Measurements from ENCODE around the gene BTG4.

Gene BTG4

GRCh38 chr11:111494040-111494439, 18.1 kb downstream of the BTG4 start:
- peaks cover 0 to 23% of the 10 kb centered on the region in 2 donors for H3K27me3 Mint-ChIP-seq
- DNase-seq: no peak
- H3K36me3 Mint-ChIP-seq: no peaks in the 10 kb centered on the region
- no peaks in the 10 kb centered on the region for H3K9me3 Mint-ChIP-seq
- ATAC-seq (replicated peaks): no peak
- H3K4me1 Mint-ChIP-seq: no peaks in the 10 kb centered on the region
- no peak overlapping the region for H3K4me3 Mint-ChIP-seq
- H3K27ac Mint-ChIP-seq: no peak overlapping the region

DNA sequence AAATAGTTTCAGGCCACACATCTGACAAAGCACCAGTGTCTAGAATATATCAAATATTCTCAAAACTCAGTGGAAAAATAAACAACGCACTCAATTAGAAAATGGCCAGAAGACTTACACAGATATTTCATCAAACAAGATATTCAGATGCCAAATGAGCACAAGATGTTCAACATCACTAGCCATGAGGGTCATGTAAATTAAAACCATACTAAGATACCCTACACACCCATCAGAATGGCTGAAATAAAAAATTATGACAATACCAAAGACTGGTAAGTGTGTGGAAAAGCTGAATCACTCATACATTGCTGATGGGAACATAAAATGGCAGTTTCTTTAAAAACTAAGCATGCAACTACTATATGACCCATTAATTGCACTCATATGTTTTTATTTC, 21.7 kb downstream of the BTG4 start:
- DNase-seq (no peak), ATAC-seq (replicated peaks) (no peak)
- Mint-ChIP-seq H3K4me1 (no peaks in the 10 kb centered on the region), H3K27me3 (peaks cover 4 to 39% of the 10 kb centered on the region in 2 donors), H3K9me3 (peaks cover 7% of the 10 kb centered on the region in 2 donors), H3K27ac (no peak overlapping the region), H3K36me3 (peaks cover 0 to 3% of the 10 kb centered on the region in 2 donors), H3K4me3 (no peak overlapping the region)

- Mint-ChIP-seq H3K9me3 (peaks cover 25 to 34% of the 10 kb centered on the region in 2 donors), H3K27me3 (peaks cover 13 to 57% of the 10 kb centered on the region in 2 donors), H3K36me3 (peaks cover 2 to 8% of the 10 kb centered on the region in 2 donors), H3K4me1 (no peaks in the 10 kb centered on the region), H3K4me3 (no peak overlapping the region), H3K27ac (no peak overlapping the region)
- ATAC-seq (replicated peaks) (no peak), DNase-seq (no peak)
These were observed 28.8 kb downstream of the BTG4 start for GRCh38 chr11:111483431-111483830.

- peaks cover 2 to 6% of the 10 kb centered on the region in 2 donors for H3K36me3 Mint-ChIP-seq
- H3K27me3 Mint-ChIP-seq: peaks cover 25 to 50% of the 10 kb centered on the region in 2 donors
- H3K9me3 Mint-ChIP-seq: peaks cover 20 to 27% of the 10 kb centered on the region in 2 donors
- H3K4me1 Mint-ChIP-seq: no peaks in the 10 kb centered on the region
- no peak overlapping the region for H3K27ac Mint-ChIP-seq
- no peak for DNase-seq
- no peak overlapping the region for H3K4me3 Mint-ChIP-seq
- ATAC-seq (replicated peaks): no peak
These were observed 32.5 kb downstream of the BTG4 start for GRCh38 chr11:111479666-111480065.

GRCh38 chr11:111477898-111478297, 34.3 kb downstream of the BTG4 start:
- ATAC-seq (replicated peaks) (no peak), DNase-seq (no peak)
- no peak overlapping the region for H3K4me3 Mint-ChIP-seq
- H3K9me3 Mint-ChIP-seq: peaks cover 7 to 9% of the 10 kb centered on the region in 2 donors
- H3K4me1 Mint-ChIP-seq: no peaks in the 10 kb centered on the region
- H3K36me3 Mint-ChIP-seq: no peaks in the 10 kb centered on the region
- no peak overlapping the region for H3K27ac Mint-ChIP-seq
- H3K27me3 Mint-ChIP-seq: peaks cover 23 to 37% of the 10 kb centered on the region in 2 donors

DNA sequence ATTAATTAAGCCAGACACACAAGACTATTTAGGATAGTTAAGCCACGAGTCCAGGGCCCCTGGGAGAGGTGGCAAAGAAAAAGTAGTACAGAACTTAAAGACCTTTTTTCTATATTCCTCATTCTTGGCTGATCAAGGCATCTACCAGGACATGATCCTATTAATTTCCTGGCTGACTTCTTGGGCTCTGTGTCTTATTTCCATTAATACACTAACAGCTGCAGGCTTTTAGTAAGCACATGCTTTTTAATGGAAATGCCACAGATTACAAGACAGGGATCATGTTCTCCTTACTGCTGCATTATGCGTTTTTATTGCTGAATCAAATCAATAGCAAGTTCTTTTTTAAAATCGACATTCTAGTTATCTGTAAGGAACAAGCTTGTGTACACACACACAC, 35.2 kb downstream of the BTG4 start:
- no peak for DNase-seq
- H3K27ac Mint-ChIP-seq: no peak overlapping the region
- H3K4me1 Mint-ChIP-seq: no peaks in the 10 kb centered on the region
- peaks cover 23 to 37% of the 10 kb centered on the region in 2 donors for H3K27me3 Mint-ChIP-seq
- H3K36me3 Mint-ChIP-seq: no peaks in the 10 kb centered on the region
- no peak for ATAC-seq (replicated peaks)
- peaks cover 4% of the 10 kb centered on the region in 2 donors for H3K9me3 Mint-ChIP-seq
- H3K4me3 Mint-ChIP-seq: no peak overlapping the region

DNA sequence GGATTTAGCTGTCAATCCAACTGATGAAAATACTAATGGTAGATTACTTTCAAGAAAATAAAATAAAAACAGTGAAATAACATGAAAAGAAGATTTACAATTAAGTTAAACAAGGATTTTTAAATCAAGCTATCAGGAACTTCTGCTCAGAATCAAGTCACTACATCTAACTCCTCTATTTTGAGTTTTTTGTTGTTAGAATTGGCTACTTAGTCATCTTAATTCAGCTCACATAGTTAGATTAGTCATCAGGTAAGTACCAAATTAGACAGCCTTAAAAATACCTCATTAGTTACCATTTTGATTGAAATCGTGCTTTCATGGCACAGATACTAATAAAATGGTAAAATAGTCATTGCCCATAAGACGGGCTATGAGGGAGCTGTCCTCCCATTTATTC, 35.8 kb downstream of the BTG4 start:
- Mint-ChIP-seq H3K9me3 (peaks cover 4% of the 10 kb centered on the region in 2 donors), H3K36me3 (no peaks in the 10 kb centered on the region), H3K27ac (no peak overlapping the region), H3K4me3 (no peak overlapping the region), H3K27me3 (peaks cover 23 to 37% of the 10 kb centered on the region in 2 donors), H3K4me1 (no peaks in the 10 kb centered on the region)
- DNase-seq (no peak), ATAC-seq (replicated peaks) (no peak)

GRCh38 chr11:111474432-111474831, 37.8 kb downstream of the BTG4 start:
- no peak for DNase-seq
- ATAC-seq (replicated peaks): no peak
- H3K4me3 Mint-ChIP-seq: no peak overlapping the region
- no peak overlapping the region for H3K27ac Mint-ChIP-seq
- no peaks in the 10 kb centered on the region for H3K36me3 Mint-ChIP-seq
- peaks cover 22 to 23% of the 10 kb centered on the region in 2 donors for H3K27me3 Mint-ChIP-seq
- H3K9me3 Mint-ChIP-seq: peaks cover 0 to 4% of the 10 kb centered on the region in 2 donors
- H3K4me1 Mint-ChIP-seq: no peaks in the 10 kb centered on the region

GRCh38 chr11:111472228-111472627, 40.0 kb downstream of the BTG4 start:
- H3K36me3 Mint-ChIP-seq: no peaks in the 10 kb centered on the region
- H3K9me3 Mint-ChIP-seq: peaks cover 0 to 3% of the 10 kb centered on the region in 2 donors
- ATAC-seq (replicated peaks) (no peak), DNase-seq (no peak)
- peaks cover 6 to 9% of the 10 kb centered on the region in 2 donors for H3K27me3 Mint-ChIP-seq
- no peaks in the 10 kb centered on the region for H3K4me1 Mint-ChIP-seq
- H3K4me3 Mint-ChIP-seq: no peak overlapping the region
- no peak overlapping the region for H3K27ac Mint-ChIP-seq

DNA sequence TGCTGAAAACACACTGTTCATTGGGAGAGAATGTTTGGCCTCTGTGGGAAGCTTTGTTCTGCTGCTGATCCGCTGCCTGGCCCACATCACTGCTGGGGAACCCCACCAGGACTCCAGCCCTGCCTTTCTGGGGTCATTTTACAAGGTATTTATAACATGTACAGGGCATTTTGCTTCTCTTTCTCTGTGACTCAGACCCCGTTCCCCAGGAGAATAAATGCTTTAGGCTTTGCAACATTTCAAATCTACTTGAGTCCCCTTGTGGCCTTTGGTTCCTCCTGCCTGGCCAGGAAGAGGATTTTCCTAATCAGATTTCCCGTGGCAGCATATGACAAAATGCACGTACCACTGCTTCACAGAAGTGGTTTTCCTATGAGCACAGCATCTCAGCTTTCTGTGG, 43.0 kb downstream of the BTG4 start:
- no peak for ATAC-seq (replicated peaks)
- no peak overlapping the region for H3K4me3 Mint-ChIP-seq

GRCh38 chr11:111466615-111467014, 45.6 kb downstream of the BTG4 start:
- no peak for DNase-seq
- Mint-ChIP-seq H3K27me3 (peaks cover 13 to 15% of the 10 kb centered on the region in 2 donors), H3K4me1 (no peaks in the 10 kb centered on the region), H3K9me3 (no peaks in the 10 kb centered on the region), H3K27ac (no peak overlapping the region), H3K36me3 (no peaks in the 10 kb centered on the region), H3K4me3 (no peak overlapping the region)
- ATAC-seq (replicated peaks): no peak

More for the DNA sequence above, 43.0 kb downstream of the BTG4 start:
- no peaks in the 10 kb centered on the region for H3K36me3 Mint-ChIP-seq
- H3K9me3 Mint-ChIP-seq: peaks cover 0 to 1% of the 10 kb centered on the region in 2 donors
- no peaks in the 10 kb centered on the region for H3K4me1 Mint-ChIP-seq
- no peak overlapping the region for H3K27ac Mint-ChIP-seq
- DNase-seq: no peak
- H3K27me3 Mint-ChIP-seq: peaks cover 6 to 11% of the 10 kb centered on the region in 2 donors

DNA sequence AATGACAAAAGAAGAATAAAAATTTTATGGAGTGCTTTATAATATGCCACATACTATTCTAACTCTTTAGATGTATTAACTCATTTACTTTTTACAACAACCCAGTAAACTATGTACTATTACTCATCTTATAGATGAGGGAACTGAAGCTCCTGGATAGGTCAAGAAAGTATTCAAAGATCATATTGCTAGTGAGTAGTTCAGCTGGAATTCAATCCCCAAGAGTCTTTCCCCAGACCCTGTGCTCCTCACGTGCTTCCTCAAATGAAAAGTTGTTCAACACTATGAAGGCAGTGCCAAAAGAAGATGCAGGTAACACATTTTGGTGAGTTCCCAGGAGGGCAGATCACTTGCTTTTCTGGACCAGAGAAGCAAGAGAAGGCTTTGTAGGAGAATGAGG, 46.8 kb downstream of the BTG4 start:
- ATAC-seq (replicated peaks) (no peak), DNase-seq (no peak)
- Mint-ChIP-seq H3K4me3 (no peak overlapping the region), H3K9me3 (no peaks in the 10 kb centered on the region), H3K36me3 (no peaks in the 10 kb centered on the region), H3K4me1 (no peaks in the 10 kb centered on the region), H3K27ac (no peak overlapping the region), H3K27me3 (peaks cover 21 to 24% of the 10 kb centered on the region in 2 donors)

- Mint-ChIP-seq H3K9me3 (no peaks in the 10 kb centered on the region), H3K4me3 (no peak overlapping the region), H3K36me3 (no peaks in the 10 kb centered on the region), H3K27me3 (peaks cover 36 to 44% of the 10 kb centered on the region in 2 donors), H3K4me1 (no peaks in the 10 kb centered on the region), H3K27ac (no peak overlapping the region)
- DNase-seq (no peak), ATAC-seq (replicated peaks) (no peak)
These were observed 48.9 kb downstream of the BTG4 start for GRCh38 chr11:111463276-111463675.

GRCh38 chr11:111462329-111462728, 49.9 kb downstream of the BTG4 start:
- ATAC-seq (replicated peaks): no peak
- no peaks in the 10 kb centered on the region for H3K36me3 Mint-ChIP-seq
- peaks cover 42 to 51% of the 10 kb centered on the region in 2 donors for H3K27me3 Mint-ChIP-seq
- H3K9me3 Mint-ChIP-seq: no peaks in the 10 kb centered on the region
- no peak overlapping the region for H3K27ac Mint-ChIP-seq
- no peak for DNase-seq
- no peak overlapping the region for H3K4me3 Mint-ChIP-seq
- no peaks in the 10 kb centered on the region for H3K4me1 Mint-ChIP-seq

GRCh38 chr11:111461460-111462235, 50.5 kb downstream of the BTG4 start:
- Mint-ChIP-seq H3K4me3 (no peak overlapping the region), H3K9me3 (no peaks in the 10 kb centered on the region), H3K36me3 (no peaks in the 10 kb centered on the region), H3K27me3 (peaks cover 48 to 57% of the 10 kb centered on the region in 2 donors), H3K4me1 (no peaks in the 10 kb centered on the region), H3K27ac (no peak overlapping the region)
- no peak for ATAC-seq (replicated peaks)
- no peak for DNase-seq
